HFFc6 (cell line): Measurements from ENCODE around the gene ATP6V0E1. TPM values are rescaled to one million over a fixed set of nuclear protein-coding genes. Genes with fewer than 3 reads are reported as not detected.

Experiments
- DNase-seq: peaks from one replicate; pipeline ENCODE4 v3.0.0-alpha.2; 2018
- H3K27ac Mint-ChIP-seq: 2 replicates; pipeline ENCODE4 v1.8.0; 2020; ENCODE audit warnings: mild to moderate bottlenecking, mixed read lengths
- H3K27me3 Mint-ChIP-seq: 2 replicates; pipeline ENCODE4 v1.8.0; 2021; ENCODE audit warnings: mild to moderate bottlenecking, moderate library complexity, mixed read lengths; ENCODE audit not compliant: insufficient read depth
- H3K36me3 Mint-ChIP-seq: 2 replicates; pipeline ENCODE4 v1.8.0; 2021; ENCODE audit warnings: low read depth, mixed read lengths
- H3K4me1 Mint-ChIP-seq: 2 replicates; pipeline ENCODE4 v1.8.0; 2020; ENCODE audit warnings: low read depth, mixed read lengths
- H3K4me3 Mint-ChIP-seq: 2 replicates; pipeline ENCODE4 v1.8.0; 2020; ENCODE audit warnings: mild to moderate bottlenecking, moderate library complexity, mixed read lengths
- H3K9me3 Mint-ChIP-seq: 2 replicates; pipeline ENCODE4 v1.8.0; 2020; ENCODE audit warnings: mild to moderate bottlenecking, mixed read lengths
- CTCF ChIP-seq: fragments of 200-600 bp; sonication (generic); IDR thresholded peaks from 2 replicates; pipeline ENCODE4 v1.5.0; 2021; ENCODE audit warnings: antibody characterized with exemption, mild to moderate bottlenecking
- total RNA-seq, 6 experiments: library from RNA; stranded (reverse); fragmentation: NEBNext Ultra II Directional; extraction: Animal tissue kit (Norgen Biotek cat#: 25700); gene quantifications; 2 replicates in 1 of 6; 3 replicates in 5 of 6; pipeline ENCODE4 v1.2.3, GENCODE V29; 2021

Gene ATP6V0E1
- total RNA-seq, 6 experiments from 2014 or later: 462 to 606 (median 488) TPM

- H3K27ac Mint-ChIP-seq: peak overlapping the region; percentile 94
- H3K4me3 Mint-ChIP-seq: peak overlapping the region; percentile 11; the same call in 1 of the 2 replicates
- H3K27me3 Mint-ChIP-seq: peaks cover 5% of the 10 kb centered on the region
- H3K9me3 Mint-ChIP-seq: no peaks in the 10 kb centered on the region
- DNase-seq: no peak
- no peak for TF ChIP-seq CTCF
- H3K4me1 Mint-ChIP-seq: peaks cover 69% of the 10 kb centered on the region
- H3K36me3 Mint-ChIP-seq: peaks cover 39% of the 10 kb centered on the region
These were observed 38.8 kb upstream of the ATP6V0E1 start for GRCh38 chr5:172944741-172945140.

- no peaks in the 10 kb centered on the region for H3K9me3 Mint-ChIP-seq
- H3K27ac Mint-ChIP-seq: peak overlapping the region; percentile 94
- peaks cover 69% of the 10 kb centered on the region for H3K4me1 Mint-ChIP-seq
- H3K27me3 Mint-ChIP-seq: peaks cover 5% of the 10 kb centered on the region
- peak overlapping the region; percentile 11; the same call in 1 of the 2 replicates for H3K4me3 Mint-ChIP-seq
- no peak for DNase-seq
- TF ChIP-seq CTCF: no peak
- peaks cover 39% of the 10 kb centered on the region for H3K36me3 Mint-ChIP-seq
These were observed 38.4 kb upstream of the ATP6V0E1 start for GRCh38 chr5:172945151-172945550.

GRCh38 chr5:172946146-172946545 is 37.4 kb upstream of the ATP6V0E1 start:
- peaks cover 5% of the 10 kb centered on the region for H3K27me3 Mint-ChIP-seq
- peaks cover 73% of the 10 kb centered on the region for H3K4me1 Mint-ChIP-seq
- H3K36me3 Mint-ChIP-seq: peaks cover 39% of the 10 kb centered on the region
- no peaks in the 10 kb centered on the region for H3K9me3 Mint-ChIP-seq
- H3K27ac Mint-ChIP-seq: peak overlapping the region; percentile 70
- DNase-seq: no peak
- TF ChIP-seq CTCF: no peak
- H3K4me3 Mint-ChIP-seq: no peak overlapping the region

- no peak overlapping the region for H3K4me3 Mint-ChIP-seq
- no peaks in the 10 kb centered on the region for H3K9me3 Mint-ChIP-seq
- no peak for TF ChIP-seq CTCF
- no peak for DNase-seq
- H3K4me1 Mint-ChIP-seq: peaks cover 77% of the 10 kb centered on the region
- H3K27ac Mint-ChIP-seq: peak overlapping the region; percentile 47
- H3K36me3 Mint-ChIP-seq: peaks cover 43% of the 10 kb centered on the region
- peaks cover 4% of the 10 kb centered on the region for H3K27me3 Mint-ChIP-seq
These were observed 34.1 kb upstream of the ATP6V0E1 start for GRCh38 chr5:172949426-172949825.

- DNase-seq: no peak
- peaks cover 77% of the 10 kb centered on the region for H3K4me1 Mint-ChIP-seq
- peaks cover 6% of the 10 kb centered on the region for H3K27me3 Mint-ChIP-seq
- H3K4me3 Mint-ChIP-seq: no peak overlapping the region
- peaks cover 43% of the 10 kb centered on the region for H3K36me3 Mint-ChIP-seq
- TF ChIP-seq CTCF: no peak
- peak overlapping the region; percentile 92 for H3K27ac Mint-ChIP-seq
- no peaks in the 10 kb centered on the region for H3K9me3 Mint-ChIP-seq
These were observed 33.2 kb upstream of the ATP6V0E1 start for GRCh38 chr5:172950176-172950965.
